Endothelial cell of umbilical vein (primary cell): ENCODE results near the gene DEPDC1. TPM values are rescaled to one million over a fixed set of nuclear protein-coding genes. Genes with fewer than 3 reads are reported as not detected.
"Not testable (repeated sequence)": the region's sequence is repeated elsewhere in the genome, so short reads cannot be mapped to it uniquely, and the experiment has no call there.

Experiments
- BruUV-seq: library from RNA; stranded (reverse); fragments of 400-500 nt; replicated peaks from 2 replicates; lab custom pipeline; 2021; lab: Mats Ljungman, UMichigan
- CTCF ChIA-PET: fragments of 300-600, 350-600 bp; sonication (Branson Sonifier 250); formaldehyde crosslinking; loops from one replicate; lab custom pipeline; 2021; ENCODE audit warnings: antibody characterized with exemption, inconsistent platforms; lab: Charles Lee
- POLR2A ChIA-PET: fragments of 300-600, 350-600 bp; sonication (Branson Sonifier 250); formaldehyde crosslinking; loops from one replicate; lab custom pipeline; 2021; ENCODE audit warnings: antibody characterized with exemption, inconsistent platforms; lab: Charles Lee
- DNase-seq: peaks from one replicate; pipeline ENCODE4 v3.0.0-alpha.2; 2011; ENCODE audit warnings: low read depth, low spot score
- FAIRE-seq: peaks from 2 replicates; lab custom pipeline; 2011; peaks lifted over from hg19 to GRCh38; lab: Jason Lieb, UNC
- H2AFZ ChIP-seq: 2 replicates; pipeline ENCODE4 v1.6.0; 2012; ENCODE audit warnings: low read depth, low read length, control low read depth, inconsistent platforms
- H3K27ac ChIP-seq: 2 replicates; pipeline ENCODE4 v1.5.1; 2011; ENCODE audit warnings: low read depth, mild to moderate bottlenecking, control low read depth, low read length, moderate library complexity; ENCODE audit not compliant: insufficient read depth
- H3K27me3 ChIP-seq, 2 experiments: 2 replicates each; pipeline versions ENCODE4 v1.6.0 to v1.6.1; 2011; ENCODE audit warnings: low read length in 2 of 2, mixed read lengths in 1 of 2; ENCODE audit not compliant: control insufficient read depth in 2 of 2, insufficient read depth in 2 of 2
- H3K36me3 ChIP-seq, 2 experiments: 2 replicates in 1 of 2; 3 replicates in 1 of 2; pipeline ENCODE4 v1.5.1; 2011; ENCODE audit warnings: low read length in 2 of 2, mild to moderate bottlenecking in 1 of 2, moderate library complexity in 1 of 2; ENCODE audit not compliant: control insufficient read depth in 2 of 2, insufficient read depth in 2 of 2; ENCODE audit errors: extremely low read depth in 1 of 2
- H3K4me1 ChIP-seq: 3 replicates; pipeline ENCODE4 v1.5.1; 2011; ENCODE audit warnings: mild to moderate bottlenecking, low read length; ENCODE audit not compliant: control insufficient read depth, insufficient read depth; ENCODE audit errors: extremely low read depth
- H3K4me2 ChIP-seq: 2 replicates; pipeline ENCODE4 v1.6.1; 2011; ENCODE audit warnings: low read length, control low read depth, mixed read lengths; ENCODE audit not compliant: insufficient read depth
- H3K4me3 ChIP-seq, 3 experiments: fragments of 200-600 bp in 1 of 3; sonication (generic), shearing (Covaris generic) in 1 of 3; replicated peaks in 1 of 3; 2 replicates each; pipeline ENCODE4 v1.5.1; 2011 to 2016; ENCODE audit warnings: control low read depth in 3 of 3, low read length in 3 of 3, mild to moderate bottlenecking in 2 of 3, inconsistent platforms in 1 of 3, low read depth in 1 of 3, moderate library complexity in 1 of 3; ENCODE audit not compliant: insufficient read depth in 1 of 3
- H3K79me2 ChIP-seq: 2 replicates; pipeline ENCODE4 v1.6.0; 2012; ENCODE audit warnings: low read length, inconsistent platforms; ENCODE audit not compliant: control insufficient read depth, insufficient read depth
- H3K9ac ChIP-seq: replicated peaks from 2 replicates; pipeline ENCODE3; 2011; ENCODE audit warnings: low read length, control low read depth; ENCODE audit not compliant: insufficient read depth; ENCODE audit errors: extremely low read depth
- H3K9me1 ChIP-seq: replicated peaks from 3 replicates; pipeline ENCODE4 v1.6.0; 2011; ENCODE audit warnings: mild to moderate bottlenecking, low read length; ENCODE audit not compliant: control insufficient read depth, insufficient read depth; ENCODE audit errors: extremely low read depth
- H3K9me3 ChIP-seq: replicated peaks from 2 replicates; pipeline ENCODE4 v1.5.1; 2012; ENCODE audit warnings: low read length, inconsistent platforms; ENCODE audit not compliant: control insufficient read depth, insufficient read depth
- H4K20me1 ChIP-seq: replicated peaks from 2 replicates; pipeline ENCODE3; 2011; ENCODE audit warnings: mild to moderate bottlenecking, low read length; ENCODE audit not compliant: control insufficient read depth, insufficient read depth; ENCODE audit errors: extremely low read depth
- CTCF ChIP-seq, 2 donors: IDR thresholded peaks; 1 replicate in 1 of 2; 2 replicates in 1 of 2; pipeline ENCODE4 v1.5.1; 2011; ENCODE audit warnings: low read length in 2 of 2, mild to moderate bottlenecking in 2 of 2, moderate library complexity in 2 of 2, control low read depth in 1 of 2, inconsistent platforms in 1 of 2, low read depth in 1 of 2; ENCODE audit not compliant: insufficient read depth in 1 of 2; ENCODE audit errors: extremely low read depth in 1 of 2
- EZH2 ChIP-seq: IDR thresholded peaks from 2 replicates; pipeline ENCODE4 v1.6.1; 2012; ENCODE audit warnings: borderline replicate concordance, low read depth, mild to moderate bottlenecking, moderate library complexity, low read length, inconsistent platforms; ENCODE audit not compliant: severe bottlenecking
- JUN ChIP-seq: IDR thresholded peaks from 2 replicates; pipeline ENCODE4 v1.6.1; 2011; ENCODE audit warnings: borderline replicate concordance, low read depth; ENCODE audit not compliant: insufficient read length, insufficient read depth
- POLR2AphosphoS5 ChIP-seq: IDR thresholded peaks from 2 replicates; pipeline ENCODE4 v1.6.1; 2012; ENCODE audit warnings: low read depth, mild to moderate bottlenecking, control low read depth, low read length, moderate library complexity; ENCODE audit not compliant: insufficient read depth
- dilution Hi-C: fragments of 300-500 bp; cut with MboI; formaldehyde crosslinking; loops from one replicate; pipeline ENCODE4 v1.15.0; 2019; ENCODE audit warnings: low sequenced_read_pairs; ENCODE audit not compliant: extremely low pct_ligation_motif_present
- intact Hi-C: fragments of 100-400 bp; cut with micrococcal nuclease; formaldehyde crosslinking; loops from one replicate; pipeline ENCODE4 v1.10.0; 2022
- polyA plus RNA-seq, 4 experiments: library from polyadenylated mRNA; depleted of rRNA in 3 of 4; stranded (reverse) in 3 of 4; unstranded in 1 of 4; fragments of >200 nt; gene quantifications; 2 replicates each; pipeline versions ENCODE4 v1.2.1 to v1.2.3, GENCODE V29; 2011 to 2012; ENCODE audit warnings: missing spikeins in 1 of 4
- total RNA-seq: library from RNA; stranded (reverse); gene quantifications from 2 replicates; pipeline ENCODE4 v1.2.3, GENCODE V29; 2021

The DEPDC1 gene
- total and polyA plus RNA-seq, 2 donors (not counting 3 experiments of a cell fraction or from before 2014, with no cell fraction given) = 5.5 to 30.4 TPM

DNA sequence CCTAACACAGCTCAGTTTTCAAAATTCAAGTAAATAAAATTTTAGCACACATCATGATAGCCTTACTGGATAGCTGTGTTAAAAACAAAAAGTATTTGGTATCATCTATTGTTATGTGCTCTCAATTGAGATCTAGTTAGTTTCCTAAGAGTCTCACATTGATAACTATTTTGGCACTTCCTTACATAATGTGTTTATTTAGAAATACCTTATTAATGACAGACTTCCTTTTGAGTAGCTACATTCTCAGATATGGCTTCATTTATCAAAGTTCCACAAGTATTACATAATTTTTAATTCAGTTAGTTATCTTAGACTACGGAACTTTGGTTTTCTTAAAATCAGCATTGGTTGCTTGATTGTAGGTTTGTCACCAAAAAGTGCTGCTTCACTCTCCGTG lies 20.3 kb downstream of the DEPDC1 start:
- H3K9me3 ChIP-seq, H3K9me1 ChIP-seq, H2AFZ ChIP-seq, H4K20me1 ChIP-seq, H3K4me1 ChIP-seq, H3K79me2 ChIP-seq, dilution Hi-C loops, BruUV-seq, H3K27me3 ChIP-seq, POLR2A ChIA-PET: not testable (repeated sequence)
- Histone ChIP-seq H3K27ac (peak overlapping the region; percentile 67), H3K4me3 (peak overlapping the region in 1 of 3 experiments; percentile 33), H3K4me2 (peak overlapping the region; percentile 74), H3K9ac (peak overlapping the region; percentile 88), H3K36me3 (peaks cover 0 to 14% of the 10 kb centered on the region in 2 experiments)
- CTCF ChIA-PET = interaction anchor here (0.7 to 2.8 kb wide), 6 partner anchors 10 to 1261 kb away, joined by 3 to 10 read pairs (median 3); partner anchors contain the start of gene DEPDC1
- TF ChIP-seq JUN = peak; percentile 49
- intact Hi-C loops = loop anchor here (2.0 kb wide), 1 partner anchor 20 kb away; the partner anchor contains the start of gene DEPDC1
- FAIRE-seq (peak; percentile 42), DNase-seq (peak; percentile 50)

DNA sequence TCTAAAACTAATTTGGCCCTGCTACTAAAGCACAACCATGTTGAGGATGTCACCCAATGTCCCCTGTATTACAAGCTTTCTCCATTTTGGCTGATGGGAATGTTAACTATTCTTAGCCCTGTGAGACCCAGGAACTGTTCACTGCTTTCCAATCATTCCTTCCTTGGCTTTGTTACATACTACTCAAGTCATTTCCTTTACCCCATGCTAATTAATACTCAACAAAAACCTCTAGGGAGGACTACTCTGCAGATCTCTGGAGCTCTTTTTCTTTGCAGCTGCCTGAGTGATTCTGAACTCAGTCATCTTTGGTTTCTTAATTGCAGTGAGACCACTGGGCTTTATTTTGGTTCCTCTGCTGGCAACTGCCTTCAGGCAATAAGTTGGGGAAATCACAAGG lies 23.8 kb downstream of the DEPDC1 start:
- CTCF ChIA-PET = interaction anchor here (1.2 to 7.9 kb wide), 4 partner anchors 24 to 1266 kb away, joined by 3 to 111 read pairs (median 3); partner anchors contain the start of gene DEPDC1
- no TSS peak for BruUV-seq
- dilution Hi-C loops (no loop called here), intact Hi-C loops (no loop called here)
- FAIRE-seq (no peak), DNase-seq (no peak)
- Histone ChIP-seq H3K9ac (no peak overlapping the region), H3K27me3 (no peaks in the 10 kb centered on the region), H3K79me2 (no peaks in the 10 kb centered on the region), H3K4me1 (peaks cover 8% of the 10 kb centered on the region), H3K4me3 (no peak overlapping the region), H3K9me3 (no peaks in the 10 kb centered on the region), H3K4me2 (no peak overlapping the region), H3K27ac (no peak overlapping the region), H2AFZ (no peak overlapping the region), H3K9me1 (no peaks in the 10 kb centered on the region), H4K20me1 (no peaks in the 10 kb centered on the region), H3K36me3 (no peaks in the 10 kb centered on the region)
- POLR2A ChIA-PET = no interaction called here
- no peak for TF ChIP-seq EZH2
- no peak for TF ChIP-seq POLR2AphosphoS5
- TF ChIP-seq CTCF (IDR thresholded peaks at IDR 0.05; ENCODE audit: extremely low read depth in 1 of 2, insufficient read depth in 1 of 2, low read depth in 1 of 2, low read length in 2 of 2) = no peak
